Fibroblast of skin of left biceps (primary cell): ENCODE measurements around the gene OXER1.

ENCODE experiments used
- DNase-seq, 2 experiments: peaks; one replicate each; pipeline ENCODE4 v3.0.0-alpha.2; 2013; ENCODE audit warnings: low read depth in 2 of 2

Gene OXER1

DNA sequence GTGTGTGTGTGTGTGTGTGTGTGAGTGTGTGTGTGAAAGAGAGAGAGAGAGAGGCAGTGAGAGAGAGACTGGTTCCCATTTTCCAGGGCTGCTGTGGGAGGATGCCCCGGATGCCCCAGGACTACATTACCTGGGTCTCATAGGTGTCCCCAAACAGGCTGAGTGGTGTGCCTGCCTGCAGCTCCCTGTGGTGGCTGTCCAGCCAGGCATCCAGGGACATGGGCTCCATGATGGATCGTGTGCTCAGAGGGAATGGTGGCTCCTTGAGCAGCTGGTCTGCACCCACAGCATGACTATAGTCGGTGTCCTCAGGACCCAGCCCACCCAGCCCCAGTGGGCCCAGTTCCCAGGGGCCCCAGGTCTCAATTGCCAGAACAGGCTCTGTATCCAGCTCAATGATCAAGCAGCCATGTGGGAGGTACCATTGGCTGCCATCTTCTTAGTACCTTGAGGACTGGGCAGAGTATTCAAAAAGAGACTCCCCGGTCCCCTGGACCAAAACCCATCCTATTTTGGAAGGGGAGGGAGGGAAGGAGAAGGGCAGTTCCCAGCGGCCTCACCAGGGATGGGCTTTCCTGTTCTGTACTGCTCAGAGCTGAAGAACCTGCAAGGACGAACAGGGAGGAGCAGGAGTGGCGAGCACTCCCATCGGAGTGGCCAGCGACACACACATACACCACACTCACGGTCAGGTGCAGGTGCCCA lies 5.8 kb upstream of the OXER1 start:
- no peak for DNase-seq

DNA sequence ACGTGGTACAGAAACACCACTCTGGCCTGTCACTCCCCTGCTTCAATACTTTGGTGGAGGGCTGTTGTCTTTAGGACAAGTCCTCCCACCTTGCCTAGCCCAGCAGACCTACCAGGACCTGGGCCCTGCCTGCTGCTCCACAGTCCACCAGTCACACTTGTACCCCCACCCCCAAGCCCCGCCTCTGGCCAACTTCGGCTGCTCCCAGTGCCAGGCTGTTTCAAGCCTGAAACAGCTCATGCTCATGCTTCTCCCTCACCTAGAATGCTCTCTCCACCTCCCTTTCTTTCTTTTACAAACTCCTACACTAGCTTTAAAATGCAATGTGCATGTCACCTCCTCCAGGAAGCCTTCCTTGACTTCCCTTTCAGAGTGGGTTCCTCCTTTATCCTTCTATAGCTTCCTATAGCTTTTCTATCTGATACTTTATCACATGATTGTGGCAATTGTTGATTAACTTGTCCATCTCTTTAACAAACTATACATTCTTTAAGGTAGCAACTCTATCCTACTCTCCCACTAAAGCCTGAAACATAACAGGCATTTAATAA lies 4.8 kb upstream of the OXER1 start:
- no peak for DNase-seq

DNA sequence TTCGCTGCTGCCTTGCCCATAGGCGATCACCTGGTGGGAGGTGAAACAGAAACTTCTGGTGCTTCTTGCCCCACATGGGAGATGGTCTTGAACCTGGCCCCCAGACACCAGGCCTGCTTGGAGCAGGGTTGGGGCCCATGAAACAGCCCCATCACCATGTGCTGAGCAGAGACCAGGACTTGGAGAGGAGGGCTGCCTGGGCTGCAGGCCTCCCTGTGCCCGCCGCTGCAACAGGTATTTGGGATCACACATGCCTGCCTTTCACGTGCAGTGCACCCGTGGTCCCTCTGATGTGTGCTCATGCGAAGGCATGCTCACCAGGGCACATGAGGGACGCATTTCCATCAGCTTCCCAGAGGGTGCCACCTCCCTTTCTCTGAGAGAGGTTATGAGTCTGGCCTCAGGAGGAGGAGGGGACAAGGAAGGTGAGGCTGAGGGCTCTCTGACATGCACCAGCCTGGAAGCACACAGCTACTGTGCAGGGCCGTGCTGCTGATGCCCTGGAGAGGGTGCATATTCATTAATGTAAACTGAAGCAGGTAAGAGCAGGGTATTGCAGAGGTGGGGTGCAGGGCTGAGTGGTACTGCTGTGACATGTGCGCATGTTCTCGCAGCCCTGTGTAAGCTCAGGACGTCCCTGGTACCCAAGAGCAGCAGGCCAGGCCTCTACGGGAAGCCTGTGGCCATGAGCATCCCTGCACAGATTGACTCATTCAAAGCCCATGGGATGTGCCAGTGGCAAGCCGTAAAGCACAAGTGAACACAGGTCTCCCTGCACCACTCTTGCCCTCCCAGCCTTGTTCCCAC lies 4.2 kb upstream of the OXER1 start:
- DNase-seq, result no peak

DNA sequence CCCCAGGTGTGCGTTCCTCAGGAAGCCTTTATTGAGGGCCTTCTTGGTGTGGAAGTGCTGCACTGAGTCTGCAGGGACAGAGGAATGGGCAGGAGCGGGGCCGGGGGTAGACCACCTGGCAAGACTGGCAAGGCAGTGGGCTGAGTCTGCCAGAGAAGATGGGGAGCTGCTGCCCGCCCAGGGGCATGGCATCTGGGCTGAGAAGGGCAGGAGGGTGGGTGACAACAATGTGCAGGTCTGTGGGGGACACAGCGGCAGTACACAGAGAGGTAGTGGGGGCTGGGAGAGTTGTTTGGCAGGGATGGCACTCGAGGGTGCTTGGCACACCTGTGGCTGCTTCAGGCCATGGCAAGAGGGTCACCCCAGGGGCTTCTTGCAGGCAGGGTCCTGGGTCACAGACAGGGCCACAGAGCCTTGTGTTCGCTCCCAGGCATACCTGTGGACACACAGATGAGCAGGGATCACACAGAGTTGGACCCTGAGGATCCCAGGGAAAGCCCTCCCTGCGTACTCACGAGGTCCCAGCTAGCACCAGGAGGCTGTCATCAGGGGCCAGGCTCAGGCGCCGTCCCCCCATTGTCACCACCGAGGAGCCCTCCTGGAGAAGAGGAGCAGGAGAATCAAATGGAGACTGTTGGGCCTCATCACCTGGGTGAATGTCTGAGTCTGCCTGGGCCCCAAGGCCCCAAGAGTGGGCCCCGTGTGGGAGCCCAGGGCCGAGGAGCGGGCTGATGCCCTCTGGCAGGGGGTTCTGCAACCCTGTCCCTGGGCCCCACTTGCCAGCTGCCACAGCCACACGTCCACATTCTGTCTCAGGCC lies 3.4 kb upstream of the OXER1 start:
- DNase-seq, result no peak

DNA sequence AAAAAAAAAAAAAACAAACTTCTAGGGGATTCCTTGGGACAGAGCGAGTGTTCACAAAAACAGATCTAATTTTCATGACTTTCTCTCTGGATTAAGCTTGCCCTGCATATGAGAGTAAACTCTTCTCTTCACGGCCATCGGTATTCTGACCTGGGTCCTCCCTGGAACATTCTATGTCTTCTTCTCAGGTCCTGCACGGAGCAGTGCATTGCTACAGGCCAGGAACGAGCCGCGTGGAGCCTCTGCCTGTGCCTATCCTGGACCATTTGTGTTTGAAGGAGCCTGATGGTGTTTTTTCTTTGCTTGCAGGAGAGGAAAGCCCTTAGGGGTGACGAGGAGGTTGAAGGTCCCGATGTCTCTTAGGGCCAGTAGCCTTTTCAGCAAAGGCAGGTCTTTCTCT lies 1.8 kb upstream of the OXER1 start:
- DNase-seq, result no peak

DNA sequence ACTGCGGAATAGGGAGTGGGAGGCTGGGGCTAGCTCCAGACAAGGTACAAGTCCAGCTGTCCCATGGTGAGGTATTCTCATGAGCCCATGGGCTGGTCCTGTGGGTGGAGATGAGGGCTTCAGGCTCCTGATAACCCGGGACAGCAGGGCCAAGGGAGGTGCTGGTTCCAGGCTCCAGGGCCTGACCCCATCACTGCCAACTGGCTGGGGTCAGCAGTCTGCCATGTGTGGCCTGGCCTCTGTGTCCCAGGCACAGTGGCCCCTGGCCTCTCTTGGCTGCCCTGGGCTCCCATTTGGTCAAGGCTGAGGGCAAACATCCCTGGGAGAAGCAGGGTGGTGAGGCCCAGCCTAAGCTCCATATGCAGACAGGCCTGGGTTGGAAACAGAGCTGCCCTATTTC lies 966 bp upstream of the OXER1 start:
- no peak for DNase-seq

DNA sequence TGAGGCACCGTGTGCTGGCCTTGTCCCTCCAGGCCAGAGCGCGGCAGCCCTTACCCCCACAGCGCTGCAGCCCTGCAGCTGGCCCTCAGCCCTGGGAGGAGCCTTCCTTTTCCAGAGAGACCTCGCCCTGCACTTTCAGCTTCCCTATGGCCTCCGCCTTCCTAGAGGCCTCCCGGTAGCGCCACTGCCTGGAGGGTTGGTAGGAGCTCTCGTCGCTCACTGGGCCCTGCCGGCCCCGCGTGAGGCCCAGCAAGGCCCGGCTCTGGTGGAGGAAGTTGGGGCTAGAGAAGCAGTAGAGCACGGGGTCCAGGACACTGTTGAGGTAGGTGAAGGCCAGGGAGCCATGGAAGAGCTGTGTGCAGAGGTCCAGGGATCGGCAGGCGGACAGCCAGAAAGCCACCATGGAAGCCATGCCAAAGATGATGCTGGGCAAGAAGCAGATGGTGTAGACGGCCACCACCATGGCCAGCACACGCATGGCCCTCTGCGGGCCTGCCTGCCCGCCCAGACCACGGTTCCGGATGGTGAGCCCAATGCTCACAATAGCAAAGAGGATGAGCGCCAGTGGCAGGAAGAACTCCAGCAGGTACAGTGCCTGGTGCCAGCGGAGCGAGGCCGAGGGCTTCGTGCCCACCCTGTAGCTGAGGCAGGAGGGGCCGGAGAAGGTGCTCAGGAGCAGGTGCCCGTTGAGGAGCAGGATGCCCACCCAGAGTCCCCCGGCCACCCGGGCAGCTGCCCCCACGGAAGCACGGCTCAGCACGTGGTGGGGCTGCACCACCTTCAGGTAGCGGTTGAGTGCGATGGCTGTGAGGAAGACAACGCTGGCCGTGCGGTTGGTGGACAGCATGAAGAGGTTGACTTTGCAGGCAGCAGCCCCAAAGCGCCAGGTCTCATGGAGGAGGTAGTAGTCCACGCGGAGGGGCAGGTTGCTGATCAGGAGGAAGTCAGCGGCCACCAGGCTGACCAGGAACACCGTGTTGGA lies 821 bp downstream of the OXER1 start:
- no peak for DNase-seq

DNA sequence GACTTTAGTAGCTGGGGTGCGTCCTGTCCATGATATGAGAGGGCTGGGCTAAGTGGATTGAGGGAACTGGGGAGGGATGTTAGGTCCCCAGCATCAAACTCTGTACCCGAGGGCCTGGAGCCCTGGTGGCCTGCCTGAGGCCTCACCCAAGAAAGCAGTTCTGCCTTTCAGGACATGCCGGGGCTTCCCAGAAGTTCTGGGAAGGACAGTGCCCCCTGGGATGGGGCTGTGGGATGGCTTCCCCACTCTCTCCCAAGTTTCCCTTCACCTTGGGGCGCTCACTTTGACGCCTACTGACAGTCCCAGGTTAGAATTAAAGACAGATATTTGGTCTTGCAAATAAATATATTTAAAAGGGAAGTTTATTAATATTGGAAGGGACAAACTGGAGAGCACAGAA lies 1.8 kb downstream of the OXER1 start:
- no peak for DNase-seq

DNA sequence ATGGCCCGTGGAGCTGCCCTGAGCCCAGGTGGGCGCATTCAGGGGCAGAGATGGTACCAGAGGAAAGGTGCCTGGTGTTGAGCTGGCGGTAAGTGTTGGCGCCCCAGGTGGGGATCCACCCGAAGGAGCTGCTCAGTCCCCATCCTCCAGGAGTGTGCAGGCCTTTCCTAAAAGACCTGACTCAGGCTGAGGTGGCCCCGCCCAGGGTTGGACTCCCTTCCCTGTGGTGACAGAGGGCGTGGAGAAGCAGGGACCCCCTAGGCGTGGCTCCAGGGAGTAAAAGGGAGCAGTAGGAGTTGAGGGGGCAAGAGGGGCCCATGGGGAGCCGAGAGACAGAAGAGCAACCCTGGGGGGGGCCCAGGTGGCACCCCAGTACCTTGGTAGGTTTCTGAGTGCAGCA lies 2.4 kb downstream of the OXER1 start:
- no peak for DNase-seq

DNA sequence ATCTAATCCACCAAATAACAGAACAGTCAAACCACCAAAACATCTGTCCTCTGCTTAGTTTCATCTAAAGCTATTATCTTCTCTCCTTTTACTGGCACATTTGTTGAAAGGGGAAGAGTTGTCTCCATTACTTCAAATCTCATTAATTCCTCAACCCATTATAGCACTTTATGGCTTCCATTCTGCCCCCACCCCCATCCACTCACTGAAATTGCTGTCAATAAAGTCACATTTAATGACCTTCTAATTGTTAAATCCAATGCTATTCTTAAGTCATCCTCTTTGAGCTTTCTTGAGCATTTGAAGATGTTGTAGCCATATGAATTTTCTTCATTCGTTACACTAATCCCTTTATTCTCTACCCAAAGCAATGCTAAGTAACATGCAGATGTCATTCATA lies 5.2 kb downstream of the OXER1 start:
- DNase-seq, result no peak

DNA sequence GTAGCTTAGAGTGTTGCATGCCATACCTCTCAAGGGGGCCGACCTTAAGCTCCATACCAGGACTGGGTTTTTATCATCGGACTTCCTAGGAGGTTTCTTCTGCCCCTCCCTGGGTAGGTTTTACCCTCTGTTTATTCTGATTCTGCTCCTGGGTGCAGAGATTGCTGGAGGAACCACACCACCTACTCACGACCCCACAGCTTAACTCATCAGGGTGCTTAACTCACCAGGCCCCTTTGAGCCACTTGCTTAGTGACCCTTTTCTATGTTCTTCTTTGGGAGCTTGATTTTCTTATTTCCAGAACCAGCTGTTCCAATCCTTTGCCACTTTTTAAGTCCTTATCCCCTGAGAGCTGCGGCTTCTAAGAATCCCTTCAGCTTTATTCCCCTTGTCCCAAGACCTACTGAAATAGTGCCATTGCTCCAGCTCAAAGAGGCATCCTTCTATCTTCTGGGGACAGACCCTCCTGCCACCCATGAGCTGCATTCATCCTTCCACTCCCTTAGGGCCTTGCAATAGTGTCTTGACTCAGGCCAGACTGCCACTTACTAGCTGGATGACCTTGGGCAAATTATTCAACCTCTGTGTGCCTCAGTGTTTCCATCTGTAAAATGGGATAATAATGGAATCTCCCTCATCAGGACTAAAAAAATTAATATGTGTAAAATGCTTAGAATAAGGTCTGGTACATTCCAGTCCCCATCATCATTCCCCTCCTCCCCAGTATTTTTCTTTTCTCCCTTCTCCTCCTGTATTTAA lies 5.8 kb downstream of the OXER1 start:
- DNase-seq, result no peak

DNA sequence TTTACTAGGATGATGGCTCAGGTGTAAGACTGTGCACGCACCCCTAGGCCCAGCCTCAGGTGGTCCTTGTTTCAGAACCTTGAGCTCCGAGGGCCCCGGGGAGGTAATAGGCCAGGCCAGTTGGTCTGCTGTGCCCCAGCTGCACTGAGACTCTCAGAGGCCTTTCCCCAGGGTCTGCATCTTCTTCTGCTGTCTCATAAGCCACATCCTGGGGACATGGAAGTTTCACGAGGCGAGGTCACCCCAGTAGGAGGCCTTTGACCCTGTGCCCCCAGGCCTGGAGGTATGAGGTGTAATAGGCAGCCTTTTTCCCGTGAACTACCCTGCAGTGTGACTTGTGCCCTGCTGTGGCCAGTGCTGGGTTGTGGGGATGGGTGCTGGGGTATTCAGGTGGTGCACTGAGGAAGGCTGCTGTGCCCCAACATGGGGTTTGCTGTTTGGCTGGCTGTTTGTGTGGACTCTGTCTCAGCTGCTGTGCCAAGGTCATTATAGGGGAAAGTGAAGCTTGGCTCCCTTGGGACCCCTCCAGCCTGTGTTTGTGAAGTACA lies 6.9 kb downstream of the OXER1 start:
- no peak for DNase-seq

DNA sequence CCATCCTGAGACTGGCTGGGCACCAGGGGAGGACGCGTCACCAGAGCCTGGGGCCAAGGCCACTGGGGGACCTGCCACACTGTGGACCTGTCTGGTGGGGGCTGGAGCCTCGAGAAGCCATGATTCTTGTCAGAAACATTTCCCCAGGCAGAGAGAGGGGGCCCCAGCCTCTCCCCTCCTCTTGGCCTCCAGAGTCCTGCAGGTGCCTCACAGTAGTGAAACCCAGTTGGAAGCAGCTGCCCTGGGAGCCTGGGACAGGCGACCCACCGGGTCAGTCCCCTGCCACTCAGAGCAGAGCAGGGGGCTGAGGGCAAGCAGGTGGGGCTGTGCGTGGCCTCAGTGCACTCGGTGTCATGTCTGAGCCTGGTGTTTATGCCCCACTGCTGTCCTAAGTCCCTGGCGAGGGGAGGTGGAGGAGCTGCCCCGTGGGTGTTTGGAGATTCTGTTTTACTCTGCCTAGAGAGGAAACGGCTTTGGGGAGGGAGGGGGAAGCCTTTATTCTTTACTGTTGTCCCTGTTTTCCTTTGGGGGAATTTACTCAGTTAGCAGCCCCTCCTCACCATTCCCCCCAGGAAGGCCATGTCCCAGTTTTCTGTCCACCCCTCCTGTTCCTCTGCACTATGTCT lies 7.7 kb downstream of the OXER1 start:
- DNase-seq, result no peak

DNA sequence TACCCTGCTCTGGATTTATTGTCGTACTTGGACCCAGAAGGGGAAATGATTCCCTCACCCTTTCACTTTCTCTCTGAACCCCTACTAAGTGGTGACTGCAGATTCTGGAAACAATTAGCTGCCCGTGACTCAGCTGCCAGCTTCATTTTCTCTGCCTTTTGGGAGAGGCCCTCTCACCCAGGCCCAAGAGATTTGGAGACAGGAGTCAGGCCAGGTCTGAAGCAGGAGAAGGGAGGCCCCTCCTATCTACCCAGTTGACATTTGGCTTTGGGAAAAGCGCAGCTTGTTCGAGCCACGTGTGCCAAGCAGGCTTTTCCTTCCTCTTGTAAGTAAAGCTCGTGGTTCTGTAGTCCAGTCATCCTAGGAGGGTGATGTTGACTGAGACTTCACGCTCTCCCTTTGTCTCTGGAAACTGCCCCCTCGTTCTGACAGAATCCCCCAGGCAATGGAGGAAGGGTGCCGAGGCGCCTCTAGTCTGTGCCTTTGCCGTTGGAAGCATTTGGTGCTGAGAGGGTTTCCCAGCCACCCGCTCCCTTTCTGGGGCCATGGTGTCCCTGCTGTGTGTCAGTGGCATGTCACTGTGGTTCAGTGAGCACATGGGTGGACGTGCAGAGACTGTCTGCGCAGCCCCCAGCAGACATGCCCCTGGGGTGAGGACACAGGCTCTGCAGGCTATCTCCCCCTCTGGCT lies 8.6 kb downstream of the OXER1 start:
- peak in 1 of 2 experiments; percentile 4 for DNase-seq

DNA sequence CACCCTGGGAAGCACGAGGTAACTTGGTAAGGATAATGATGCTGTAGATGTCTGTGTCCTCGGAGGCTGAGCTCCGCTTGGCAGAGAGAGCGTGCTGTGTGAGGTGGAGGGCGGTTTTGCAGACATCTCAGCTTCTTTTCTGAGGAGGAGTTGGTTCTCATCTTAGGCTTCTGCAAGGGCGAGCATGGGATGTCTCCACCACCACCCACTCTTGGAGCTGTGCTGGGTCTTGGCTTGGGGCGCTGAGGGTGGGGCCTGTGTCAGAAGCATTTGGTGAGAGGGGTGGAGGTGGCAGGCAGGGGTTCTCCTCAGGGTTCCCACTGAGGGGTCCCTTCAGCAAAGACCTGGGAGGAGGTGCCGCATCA lies 9.2 kb downstream of the OXER1 start:
- no peak for DNase-seq

DNA sequence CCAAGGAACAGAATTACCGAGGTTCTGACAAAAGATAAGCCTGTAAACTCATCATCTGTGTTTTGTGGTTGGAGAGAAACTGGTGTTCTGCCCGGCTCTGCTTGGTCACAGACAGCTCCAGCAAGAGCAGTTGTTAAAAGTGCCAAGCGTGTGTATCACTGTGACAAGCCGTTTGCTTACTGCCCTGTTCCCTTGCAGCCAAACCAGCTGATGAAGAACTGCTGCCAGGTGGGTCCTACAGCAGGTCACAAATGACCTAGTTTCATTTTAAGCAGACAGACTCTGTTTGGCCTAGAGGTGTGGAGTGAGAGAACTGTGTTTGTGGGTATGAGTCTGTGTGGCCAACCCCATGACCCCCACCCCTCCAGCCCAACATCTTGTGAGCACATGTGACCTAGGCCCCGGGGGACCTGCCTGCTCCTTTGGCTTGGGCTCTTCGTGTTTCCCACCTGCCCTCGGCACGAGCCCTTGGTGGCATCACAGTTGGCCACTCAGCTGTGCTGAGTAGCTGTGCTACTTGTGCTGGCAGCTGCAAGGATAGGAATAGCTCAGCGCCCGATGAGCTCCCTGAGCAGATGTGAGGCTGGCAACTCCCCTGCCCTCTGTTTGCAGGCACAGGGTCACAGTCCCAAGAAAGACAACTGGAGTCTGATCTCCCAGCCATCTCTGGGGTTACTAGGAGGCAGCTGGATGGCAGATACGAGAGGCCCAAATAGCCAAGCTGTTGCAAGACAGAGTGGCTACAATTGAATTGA lies 9.7 kb downstream of the OXER1 start:
- no peak for DNase-seq

DNA sequence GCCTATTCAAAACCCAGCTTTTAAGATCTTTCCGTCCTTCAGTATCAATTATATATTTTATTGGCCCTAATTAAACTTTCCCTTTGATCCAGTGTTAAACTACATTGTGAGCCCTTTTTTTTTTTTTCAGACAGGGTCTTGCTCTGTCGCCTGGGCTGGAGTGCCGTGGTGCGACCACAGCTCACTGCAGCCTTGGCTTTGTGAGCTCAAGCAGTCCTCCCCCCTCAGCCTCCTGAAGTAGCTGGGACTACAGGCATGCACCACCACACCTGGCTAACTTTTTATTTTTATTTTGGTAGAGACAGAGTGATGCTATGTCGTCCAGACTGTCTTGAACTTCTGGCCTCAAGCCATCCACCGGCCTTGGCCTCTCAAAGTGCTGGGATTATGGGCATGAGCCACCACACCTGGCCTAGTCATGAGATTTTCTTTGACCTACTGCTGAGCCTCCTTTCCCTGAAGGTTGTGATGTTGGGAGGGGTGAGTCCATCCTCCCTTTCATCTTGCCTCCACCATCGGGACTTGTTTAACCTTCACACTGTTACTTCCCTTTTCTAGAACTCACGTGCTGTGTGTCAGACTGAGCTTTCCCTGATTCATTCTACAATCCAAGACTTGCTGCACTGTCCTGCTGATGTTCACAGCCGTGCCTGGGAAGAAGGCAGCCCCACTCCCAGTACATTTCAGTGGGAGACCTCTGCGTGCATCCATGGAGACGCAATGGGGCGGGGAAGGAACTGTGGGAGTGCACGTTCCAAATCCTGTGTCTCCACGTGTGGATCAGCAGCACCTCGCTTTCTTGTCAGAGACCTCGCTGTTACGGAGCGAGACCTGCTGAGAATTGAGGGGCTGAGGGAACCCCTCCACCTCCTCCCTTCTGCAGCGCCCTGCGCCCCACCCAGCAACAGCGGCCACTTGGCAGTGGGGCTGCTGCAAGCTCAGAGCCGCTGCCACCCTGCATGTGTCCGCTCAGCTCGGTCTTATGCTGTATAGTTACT lies 10.8 kb downstream of the OXER1 start:
- no peak for DNase-seq
